ENCODE data around the gene NEK7.

NEK7 gene

GRCh38 chr1:198361237-198361767, 204.5 kb downstream of the NEK7 start:
- no peak for TF ChIP-seq CTCF (conservative IDR thresholded peaks at IDR 0.05)
- TF ChIP-seq ZFX (IDR thresholded peaks at IDR 0.05), result no peak
- no peak overlapping the region for H3K27ac ChIP-seq

- H3K27ac ChIP-seq, result no peak overlapping the region
- no peak for TF ChIP-seq CTCF (conservative IDR thresholded peaks at IDR 0.05)
- no peak for TF ChIP-seq ZFX (IDR thresholded peaks at IDR 0.05)
Measured at GRCh38 chr1:198363625-198364151, 206.9 kb downstream of the NEK7 start.

- no peak overlapping the region for H3K27ac ChIP-seq
- TF ChIP-seq ZFX (IDR thresholded peaks at IDR 0.05), result no peak
- TF ChIP-seq CTCF (conservative IDR thresholded peaks at IDR 0.05), result no peak
Measured at GRCh38 chr1:198364471-198364870, 207.7 kb downstream of the NEK7 start.

GRCh38 chr1:198367296-198367695, 210.5 kb downstream of the NEK7 start:
- no peak for TF ChIP-seq CTCF (conservative IDR thresholded peaks at IDR 0.05)
- no peak for TF ChIP-seq ZFX (IDR thresholded peaks at IDR 0.05)
- H3K27ac ChIP-seq, result no peak overlapping the region

GRCh38 chr1:198370996-198371395, 214.2 kb downstream of the NEK7 start:
- no peak overlapping the region for H3K27ac ChIP-seq
- TF ChIP-seq CTCF (conservative IDR thresholded peaks at IDR 0.05), result no peak
- TF ChIP-seq ZFX (IDR thresholded peaks at IDR 0.05), result no peak

Data from C4-2B (cell line).